Urothelium cell line (cell line): ENCODE measurements around the gene PHOX2A.

ENCODE experiments used
- DNase-seq: peaks from one replicate; pipeline ENCODE4 v3.0.0; 2011; ENCODE audit warnings: low spot score, mixed read lengths
- FAIRE-seq: peaks from 2 replicates; lab custom pipeline; 2011; peaks lifted over from hg19 to GRCh38; lab: Jason Lieb, UNC

PHOX2A gene

GRCh38 chr11:72235351-72236057, 8.5 kb downstream of the PHOX2A start:
- FAIRE-seq (no peak), DNase-seq (no peak)

DNA sequence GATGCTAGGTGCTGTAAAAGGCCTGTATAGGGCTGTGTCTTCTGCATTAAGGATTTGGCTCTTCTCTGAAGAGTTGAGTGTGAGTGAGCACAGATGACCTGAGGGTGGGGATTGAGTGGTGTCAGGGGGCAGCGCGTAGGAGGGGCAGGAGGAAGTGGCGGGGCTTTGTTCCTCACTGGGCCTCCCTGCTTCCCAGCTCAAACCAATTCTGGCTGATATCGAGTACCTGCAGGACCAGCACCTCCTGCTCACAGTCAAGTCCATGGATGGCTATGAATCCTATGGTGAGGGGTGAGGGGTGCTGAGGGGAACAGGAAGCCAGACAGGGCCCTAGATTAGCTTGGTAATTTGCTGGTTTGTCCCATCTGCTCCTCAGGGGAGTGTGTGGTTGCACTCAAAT, 9.1 kb downstream of the PHOX2A start:
- no peak for FAIRE-seq
- no peak for DNase-seq

DNA sequence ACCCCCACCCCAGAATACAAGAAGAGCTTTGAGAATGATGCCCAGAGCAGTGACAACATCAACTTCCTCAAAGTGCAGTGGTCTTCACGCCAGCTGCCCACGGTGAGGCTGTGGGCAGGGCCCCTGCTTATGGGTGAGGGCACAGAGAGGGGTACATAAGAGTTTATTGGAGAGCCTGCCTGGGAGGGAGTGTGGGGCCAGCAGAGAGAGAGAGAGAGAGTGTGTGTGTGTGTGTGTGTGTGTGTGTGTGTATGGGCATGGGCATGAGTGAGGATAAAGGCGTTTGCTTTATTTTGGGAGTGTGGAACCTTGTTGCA, 9.5 kb downstream of the PHOX2A start:
- DNase-seq (no peak), FAIRE-seq (no peak)

DNA sequence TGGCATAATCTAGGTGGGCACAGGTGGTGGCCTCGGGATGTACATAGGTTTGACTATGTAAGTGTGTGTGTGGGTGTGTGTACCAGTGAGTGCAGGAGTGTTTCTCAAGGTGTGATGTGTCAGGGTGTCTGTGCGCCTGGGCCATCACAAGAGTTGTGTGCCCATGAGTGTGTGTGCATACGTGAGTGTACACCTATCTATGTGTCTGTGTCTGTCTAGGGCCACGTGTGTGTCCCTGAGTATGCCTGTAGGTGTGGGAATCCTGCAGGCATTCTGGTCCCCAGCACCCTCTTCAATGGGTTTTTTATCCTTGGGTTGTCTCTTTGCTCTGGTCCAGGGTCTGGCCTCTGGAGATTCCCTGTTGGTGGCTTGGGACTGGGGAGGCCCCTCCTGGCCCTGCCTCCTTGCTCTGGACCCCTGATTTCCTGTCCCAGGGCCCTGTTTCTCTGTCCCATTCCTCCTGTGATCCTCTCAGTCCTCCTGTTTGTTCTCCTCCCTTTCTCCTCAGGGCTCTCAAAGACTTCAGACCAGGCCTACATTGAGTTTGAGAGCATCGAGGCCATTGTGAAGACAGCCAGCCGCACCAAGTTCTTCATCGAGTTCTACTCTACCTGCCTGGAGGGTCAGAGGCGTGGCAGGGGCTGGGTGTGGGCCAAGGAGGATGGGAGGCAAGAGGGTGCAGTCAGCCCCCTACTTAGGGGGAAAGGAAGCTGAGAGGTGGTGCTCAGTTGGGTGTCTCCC, 10.0 kb downstream of the PHOX2A start:
- DNase-seq = no peak
- FAIRE-seq = no peak

DNA sequence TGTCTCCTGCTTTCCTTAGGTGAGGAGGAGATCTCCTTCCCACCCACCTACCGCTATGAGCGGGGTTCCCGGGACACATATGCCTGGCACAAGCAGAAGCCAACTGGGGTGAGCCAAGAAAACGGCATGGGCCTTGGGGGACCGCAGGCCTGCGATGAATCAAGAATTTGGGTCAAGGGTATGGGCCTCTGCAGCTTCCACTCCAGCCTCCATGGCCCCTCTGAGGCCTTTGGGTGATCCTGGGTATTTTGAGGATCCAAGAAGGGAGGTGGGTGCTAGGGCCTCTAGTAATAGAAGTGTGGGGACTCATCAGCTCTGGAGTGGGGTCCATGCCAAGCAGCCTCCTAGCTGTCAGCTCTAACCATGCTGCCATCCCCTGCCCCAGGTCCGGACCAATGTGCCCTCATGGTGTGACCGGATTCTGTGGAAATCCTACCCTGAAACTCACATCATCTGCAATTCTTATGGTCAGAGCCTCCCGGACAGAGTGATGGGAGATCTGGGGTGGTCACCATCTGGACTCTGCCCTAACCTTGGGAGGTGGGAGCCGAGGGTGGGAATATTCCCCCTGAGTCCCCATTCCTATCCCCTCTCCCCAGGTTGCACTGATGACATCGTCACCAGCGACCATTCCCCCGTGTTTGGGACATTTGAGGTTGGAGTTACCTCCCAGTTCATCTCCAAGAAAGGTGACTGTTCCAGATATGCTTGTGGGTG, 10.8 kb downstream of the PHOX2A start:
- FAIRE-seq (no peak), DNase-seq (no peak)

GRCh38 chr11:72232260-72233055, 11.5 kb downstream of the PHOX2A start:
- no peak for DNase-seq
- FAIRE-seq = no peak

- FAIRE-seq (no peak), DNase-seq (no peak)
Observed at GRCh38 chr11:72231396-72232259, 12.3 kb downstream of the PHOX2A start.

DNA sequence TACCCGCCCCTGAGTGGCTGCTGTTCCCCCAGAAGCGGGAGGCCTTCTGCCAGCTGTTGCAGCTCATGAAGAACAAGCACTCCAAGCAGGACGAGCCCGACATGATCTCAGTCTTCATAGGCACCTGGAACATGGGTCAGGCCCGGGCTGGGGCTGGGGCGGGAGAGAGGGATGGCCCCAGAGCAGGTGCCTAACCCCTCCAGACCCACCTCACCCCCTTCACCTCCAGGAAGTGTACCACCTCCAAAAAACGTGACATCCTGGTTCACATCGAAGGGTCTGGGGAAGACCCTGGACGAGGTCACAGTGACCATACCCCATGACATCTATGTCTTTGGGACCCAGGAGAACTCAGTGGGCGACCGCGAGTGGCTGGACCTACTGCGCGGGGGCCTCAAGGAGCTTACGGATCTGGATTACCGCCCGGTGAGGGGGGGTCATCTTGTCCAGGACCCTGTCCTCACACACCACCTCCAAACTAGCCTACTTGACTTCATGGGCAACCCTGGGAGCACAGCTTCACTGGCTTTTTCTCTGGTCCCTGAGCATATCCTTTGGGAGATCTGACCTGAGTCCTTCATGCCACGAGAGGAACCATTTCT, 13.1 kb downstream of the PHOX2A start:
- FAIRE-seq (no peak), DNase-seq (no peak)

DNA sequence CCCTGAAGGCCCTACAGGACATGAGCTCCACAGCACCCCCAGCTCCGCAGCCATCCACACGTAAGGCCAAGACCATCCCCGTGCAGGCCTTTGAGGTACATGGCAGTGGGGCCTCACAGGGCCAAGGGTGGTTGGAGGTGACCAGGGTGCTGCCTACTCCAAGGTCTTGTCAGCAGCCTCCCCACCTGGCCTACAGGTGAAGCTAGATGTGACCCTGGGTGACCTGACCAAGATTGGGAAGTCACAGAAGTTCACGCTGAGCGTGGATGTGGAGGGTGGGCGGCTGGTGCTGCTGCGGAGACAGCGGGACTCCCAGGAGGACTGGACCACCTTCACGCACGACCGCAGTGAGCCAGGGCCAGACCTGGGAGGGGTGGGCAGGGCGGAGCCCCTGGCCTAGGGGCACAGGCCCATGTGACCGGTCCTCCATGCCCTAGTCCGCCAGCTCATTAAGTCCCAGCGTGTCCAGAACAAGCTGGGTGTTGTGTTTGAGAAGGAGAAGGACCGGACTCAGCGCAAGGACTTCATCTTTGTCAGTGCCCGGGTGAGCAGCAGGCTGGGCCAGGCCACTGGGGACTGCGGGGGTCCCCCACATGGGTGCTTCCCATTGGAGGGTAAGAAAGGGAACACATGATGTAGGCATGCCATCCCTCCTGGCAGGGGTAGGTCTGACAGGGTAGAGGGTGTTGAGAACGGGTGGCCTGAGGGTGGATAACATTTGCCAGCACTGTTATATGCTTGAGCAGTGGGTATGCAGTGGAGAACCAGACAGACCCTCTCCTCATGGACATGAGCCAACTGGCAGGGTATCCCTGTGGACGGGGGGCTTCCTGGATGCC, 13.8 kb downstream of the PHOX2A start:
- FAIRE-seq (peak; percentile 40), DNase-seq (no peak)

DNA sequence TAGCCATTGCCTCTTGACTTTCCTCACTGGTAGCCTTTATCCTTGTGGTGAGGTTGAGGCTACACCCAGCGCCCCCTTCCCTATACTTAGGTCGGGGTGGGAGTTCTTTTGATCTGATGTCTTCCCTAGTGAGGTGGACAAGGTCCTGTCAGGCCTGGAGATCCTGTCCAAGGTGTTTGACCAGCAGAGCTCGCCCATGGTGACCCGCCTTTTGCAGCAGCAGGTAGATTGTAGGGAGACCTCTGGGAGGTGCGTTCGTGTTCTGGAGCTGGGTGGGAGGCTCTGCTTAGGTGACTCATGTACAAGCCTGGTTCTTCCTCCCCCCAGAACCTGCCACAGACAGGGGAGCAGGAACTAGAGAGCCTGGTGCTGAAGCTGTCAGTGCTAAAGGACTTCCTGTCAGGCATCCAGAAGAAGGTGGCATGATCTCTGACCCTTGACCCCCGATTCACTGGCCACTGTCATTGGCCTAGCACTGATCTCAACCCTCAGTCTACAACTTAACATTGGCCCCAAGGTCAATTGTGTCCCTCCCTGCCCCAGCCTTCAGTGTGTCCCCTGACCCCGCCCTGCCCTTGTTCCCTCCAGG, 14.5 kb downstream of the PHOX2A start:
- DNase-seq (no peak), FAIRE-seq (no peak)

GRCh38 chr11:72228844-72229231, 15.1 kb downstream of the PHOX2A start:
- FAIRE-seq = no peak
- no peak for DNase-seq

DNA sequence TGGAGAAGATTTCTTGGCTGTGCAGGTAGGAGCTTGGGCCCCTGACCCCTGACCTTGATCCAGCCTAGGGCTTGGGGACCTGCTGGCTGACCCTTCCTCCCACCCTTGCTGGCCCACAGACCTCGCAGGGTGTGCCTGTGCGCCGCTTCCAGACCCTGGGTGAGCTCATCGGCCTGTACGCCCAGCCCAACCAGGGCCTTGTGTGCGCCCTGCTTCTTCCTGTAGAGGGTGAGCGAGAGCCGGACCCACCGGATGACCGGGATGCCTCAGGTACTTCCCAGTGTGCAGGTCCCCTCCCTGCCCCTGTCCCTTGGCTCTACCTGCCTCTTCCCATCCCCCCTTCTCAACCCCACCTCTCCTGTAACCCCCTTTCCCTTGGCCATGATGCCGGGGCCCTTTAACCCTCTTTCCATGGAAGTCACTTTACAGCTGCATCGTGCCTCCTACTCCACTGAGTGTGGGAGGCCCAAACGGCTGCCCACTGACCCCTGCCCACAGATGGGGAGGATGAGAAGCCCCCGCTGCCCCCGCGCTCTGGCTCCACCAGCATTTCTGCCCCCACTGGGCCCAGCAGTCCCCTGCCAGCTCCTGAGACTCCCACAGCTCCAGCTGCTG, 15.6 kb downstream of the PHOX2A start:
- FAIRE-seq (no peak), DNase-seq (no peak)

GRCh38 chr11:72227316-72228228, 16.4 kb downstream of the PHOX2A start:
- DNase-seq = no peak

GRCh38 chr11:72226701-72227100, 17.3 kb downstream of the PHOX2A start:
- FAIRE-seq = no peak

More at GRCh38 chr11:72227316-72228228, 16.4 kb downstream of the PHOX2A start:
- no peak for FAIRE-seq

DNA sequence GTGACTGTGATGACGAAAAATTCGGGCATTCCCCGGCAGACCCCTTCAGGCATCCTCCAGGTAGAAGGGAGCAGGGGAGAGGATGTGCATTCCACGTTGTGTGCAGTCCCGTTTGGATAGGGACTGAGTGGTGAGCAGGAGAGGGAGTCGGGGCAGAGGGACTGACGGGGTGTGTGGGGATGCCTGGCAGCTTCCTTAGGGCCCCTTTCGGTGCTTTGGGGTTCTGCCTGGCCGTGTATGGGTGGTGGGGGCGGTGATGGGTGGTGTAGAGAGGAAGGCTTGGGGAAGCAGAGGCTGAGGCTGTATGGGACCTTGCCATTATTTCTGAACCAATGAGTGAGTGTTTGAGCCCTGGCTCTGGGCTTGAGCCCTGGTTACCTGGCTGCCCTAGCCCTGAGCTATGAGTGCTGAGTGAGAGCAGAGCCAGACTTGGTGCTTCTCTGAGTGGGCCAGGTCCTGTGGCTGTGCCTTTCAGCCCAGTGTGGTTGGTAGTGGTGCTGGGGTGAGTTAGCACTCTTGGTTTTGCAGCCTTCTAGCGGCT, 18.5 kb downstream of the PHOX2A start:
- DNase-seq (no peak), FAIRE-seq (no peak)

More at GRCh38 chr11:72226701-72227100, 17.3 kb downstream of the PHOX2A start:
- DNase-seq = no peak

- DNase-seq (peak; percentile 44), FAIRE-seq (no peak)
Observed at GRCh38 chr11:72224564-72225410, 19.2 kb downstream of the PHOX2A start, which contains the start of gene INPPL1. INPPL1 (plus strand) TSS chr11:72224767; CDS start chr11:72224985, 218 bp downstream.
